Measurements from ENCODE around the gene SAMM50. TPM values are rescaled to one million over a fixed set of nuclear protein-coding genes. Genes with fewer than 3 reads are reported as not detected.

SAMM50 gene
- total RNA-seq, 1 experiment from 2014 or later: 40.8 TPM

DNA sequence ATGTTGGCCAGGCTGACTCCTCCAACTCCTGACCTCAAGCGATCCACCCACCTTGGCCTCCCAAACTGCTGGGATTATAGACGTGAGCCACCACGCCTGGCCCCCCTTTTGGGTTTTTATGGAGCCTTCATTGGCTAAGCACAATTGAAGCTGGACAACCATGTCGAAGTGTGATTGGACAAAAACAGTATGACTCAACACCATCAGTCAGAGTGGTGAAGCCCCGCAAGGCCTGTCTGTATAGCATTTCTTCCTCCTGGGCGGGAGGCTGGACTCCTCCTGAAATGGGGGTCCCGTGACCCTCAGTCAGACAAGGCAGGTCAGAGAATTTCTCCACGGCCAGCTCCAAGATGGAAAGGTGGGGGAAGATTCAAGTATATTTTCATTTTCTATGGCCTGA, 65.7 kb downstream of the SAMM50 start:
- Histone ChIP-seq H3K9ac (ENCODE audit: low read length) (no peak overlapping the region), H2AFZ (ENCODE audit: low read depth, low read length, poor library complexity, severe bottlenecking) (no peak overlapping the region), H3K4me3 (replicated peaks in 1 of 2; ENCODE audit: low read depth in 1 of 2, low read length in 2 of 2) (no peak overlapping the region), H3K36me3 (ENCODE audit: control insufficient read depth in 1 of 2, insufficient read depth in 2 of 2, low read length in 2 of 2) (no peaks in the 10 kb centered on the region), H4K20me1 (ENCODE audit: insufficient read depth) (no peaks in the 10 kb centered on the region), H3K27ac (ENCODE audit: low read depth, low read length) (no peak overlapping the region), H3K79me2 (ENCODE audit: insufficient read depth, low read length) (peaks cover 13% of the 10 kb centered on the region; the same call in 1 of the 2 replicates), H3K9me3 (ENCODE audit: control insufficient read depth in 1 of 2, insufficient read depth in 1 of 2, low read depth in 1 of 2, low read length in 2 of 2) (no peaks in the 10 kb centered on the region), H3K4me2 (ENCODE audit: low read length) (peak overlapping the region; percentile 12; the same call in 1 of the 2 replicates), H3K9me2 (ENCODE audit: insufficient read depth) (no peaks in the 10 kb centered on the region), H3K4me1 (ENCODE audit: control insufficient read depth in 1 of 2, insufficient read depth in 2 of 2, low read length in 2 of 2) (peaks cover 0 to 29% of the 10 kb centered on the region in 2 experiments; a peak in 2 of 4 replicates), H3K27me3 (ENCODE audit: insufficient read depth, low read length) (no peaks in the 10 kb centered on the region)
- ATAC-seq: no peak
- ChIA-PET POLR2A (no interaction called here), RAD21 (ENCODE audit: low non-redundant PET in 1 of 2, low total read pairs in 2 of 2, uncharacterized antibody in 2 of 2, unreplicated experiment in 2 of 2) (no interaction called here), CTCF (no interaction called here)
- no peak for TF ChIP-seq CBX3 (IDR thresholded peaks at IDR 0.05; ENCODE audit: low read depth)
- TF ChIP-seq JUND (IDR thresholded peaks at IDR 0.05): no peak
- TF ChIP-seq, protein P1, sequence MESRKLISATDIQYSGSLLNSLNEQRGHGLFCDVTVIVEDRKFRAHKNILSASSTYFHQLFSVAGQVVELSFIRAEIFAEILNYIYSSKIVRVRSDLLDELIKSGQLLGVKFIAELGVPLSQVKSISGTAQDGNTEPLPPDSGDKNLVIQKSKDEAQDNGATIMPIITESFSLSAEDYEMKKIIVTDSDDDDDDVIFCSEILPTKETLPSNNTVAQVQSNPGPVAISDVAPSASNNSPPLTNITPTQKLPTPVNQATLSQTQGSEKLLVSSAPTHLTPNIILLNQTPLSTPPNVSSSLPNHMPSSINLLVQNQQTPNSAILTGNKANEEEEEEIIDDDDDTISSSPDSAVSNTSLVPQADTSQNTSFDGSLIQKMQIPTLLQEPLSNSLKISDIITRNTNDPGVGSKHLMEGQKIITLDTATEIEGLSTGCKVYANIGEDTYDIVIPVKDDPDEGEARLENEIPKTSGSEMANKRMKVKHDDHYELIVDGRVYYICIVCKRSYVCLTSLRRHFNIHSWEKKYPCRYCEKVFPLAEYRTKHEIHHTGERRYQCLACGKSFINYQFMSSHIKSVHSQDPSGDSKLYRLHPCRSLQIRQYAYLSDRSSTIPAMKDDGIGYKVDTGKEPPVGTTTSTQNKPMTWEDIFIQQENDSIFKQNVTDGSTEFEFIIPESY (IDR thresholded peaks at IDR 0.05; ENCODE audit: extremely low read depth, insufficient replicate concordance, low read length): no peak
- TF ChIP-seq, protein P2, sequence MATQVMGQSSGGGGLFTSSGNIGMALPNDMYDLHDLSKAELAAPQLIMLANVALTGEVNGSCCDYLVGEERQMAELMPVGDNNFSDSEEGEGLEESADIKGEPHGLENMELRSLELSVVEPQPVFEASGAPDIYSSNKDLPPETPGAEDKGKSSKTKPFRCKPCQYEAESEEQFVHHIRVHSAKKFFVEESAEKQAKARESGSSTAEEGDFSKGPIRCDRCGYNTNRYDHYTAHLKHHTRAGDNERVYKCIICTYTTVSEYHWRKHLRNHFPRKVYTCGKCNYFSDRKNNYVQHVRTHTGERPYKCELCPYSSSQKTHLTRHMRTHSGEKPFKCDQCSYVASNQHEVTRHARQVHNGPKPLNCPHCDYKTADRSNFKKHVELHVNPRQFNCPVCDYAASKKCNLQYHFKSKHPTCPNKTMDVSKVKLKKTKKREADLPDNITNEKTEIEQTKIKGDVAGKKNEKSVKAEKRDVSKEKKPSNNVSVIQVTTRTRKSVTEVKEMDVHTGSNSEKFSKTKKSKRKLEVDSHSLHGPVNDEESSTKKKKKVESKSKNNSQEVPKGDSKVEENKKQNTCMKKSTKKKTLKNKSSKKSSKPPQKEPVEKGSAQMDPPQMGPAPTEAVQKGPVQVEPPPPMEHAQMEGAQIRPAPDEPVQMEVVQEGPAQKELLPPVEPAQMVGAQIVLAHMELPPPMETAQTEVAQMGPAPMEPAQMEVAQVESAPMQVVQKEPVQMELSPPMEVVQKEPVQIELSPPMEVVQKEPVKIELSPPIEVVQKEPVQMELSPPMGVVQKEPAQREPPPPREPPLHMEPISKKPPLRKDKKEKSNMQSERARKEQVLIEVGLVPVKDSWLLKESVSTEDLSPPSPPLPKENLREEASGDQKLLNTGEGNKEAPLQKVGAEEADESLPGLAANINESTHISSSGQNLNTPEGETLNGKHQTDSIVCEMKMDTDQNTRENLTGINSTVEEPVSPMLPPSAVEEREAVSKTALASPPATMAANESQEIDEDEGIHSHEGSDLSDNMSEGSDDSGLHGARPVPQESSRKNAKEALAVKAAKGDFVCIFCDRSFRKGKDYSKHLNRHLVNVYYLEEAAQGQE (IDR thresholded peaks at IDR 0.05; ENCODE audit: low read depth): no peak
- TF ChIP-seq SRF (IDR thresholded peaks at IDR 0.05; ENCODE audit: low read depth): no peak
- no peak for TF ChIP-seq ELF1 (IDR thresholded peaks at IDR 0.05; ENCODE audit: borderline replicate concordance, low read depth)
- TF ChIP-seq CEBPB (IDR thresholded peaks at IDR 0.05; ENCODE audit: low read depth): no peak
- DNase-seq (ENCODE audit: low read depth, low spot score): no peak
- TSS peak; percentile 49 for BruUV-seq (replicated peaks)
- intact Hi-C loops (cut with micrococcal nuclease): no loop called here
